HepG2 (cell line): ENCODE measurements around the gene ACAP3. TPM values are rescaled to one million over a fixed set of nuclear protein-coding genes. Genes with fewer than 3 reads are reported as not detected.

ENCODE experiments used
- ATAC-seq: fragments of 200-7000 bp; cut with Tn5 transposase; 3 replicates; pipeline ENCODE4 v1.9.1; 2020; ENCODE audit warnings: mild to moderate bottlenecking, moderate library complexity
- BruUV-seq: library from RNA; stranded (reverse); fragments of 400-500 nt; replicated peaks from 2 replicates; lab custom pipeline; 2021; lab: Mats Ljungman, UMichigan
- CTCF ChIA-PET: fragments of 300-600 bp; formaldehyde crosslinking; extraction: SDS; loops from one replicate; lab custom pipeline; 2021; ENCODE audit warnings: low total read pairs, inconsistent platforms, low intra/inter-chr PET ratio; lab: Yijun Ruan, JAX
- POLR2A ChIA-PET: fragments of 350-600 bp; sonication (Branson Sonifier 250); formaldehyde crosslinking; loops from one replicate; lab custom pipeline; 2020; ENCODE audit warnings: antibody characterized with exemption, inconsistent platforms; lab: Yijun Ruan, JAX
- DNase-seq: peaks from one replicate; pipeline ENCODE4 v3.0.0-alpha.2; 2015; ENCODE audit warnings: low spot score
- FAIRE-seq: peaks from 3 replicates; lab custom pipeline; 2011; peaks lifted over from hg19 to GRCh38; lab: Jason Lieb, UNC
- H2AFZ ChIP-seq: one replicate; pipeline ENCODE4 v1.6.1; 2011; ENCODE audit warnings: low read length, inconsistent platforms
- H3K27ac ChIP-seq: fragments of 300-600 bp; 3 replicates; pipeline ENCODE4 v1.8.0; 2011; ENCODE audit warnings: mixed run types, mild to moderate bottlenecking, mixed read lengths, low read length, inconsistent platforms; ENCODE audit not compliant: insufficient read depth; ENCODE audit errors: extremely low read length
- H3K27me3 ChIP-seq, 2 experiments: fragments of 200-600 bp in 1 of 2; 2 replicates in 1 of 2; 3 replicates in 1 of 2; pipeline versions ENCODE4 v1.6.0 to v1.8.0; 2011; ENCODE audit warnings: low read length in 2 of 2, mild to moderate bottlenecking in 2 of 2, moderate library complexity in 2 of 2, inconsistent platforms in 1 of 2; ENCODE audit not compliant: insufficient read depth in 2 of 2, control insufficient read depth in 1 of 2
- H3K36me3 ChIP-seq, 2 experiments: fragments of 200-600 bp in 1 of 2; replicated peaks in 1 of 2; 2 replicates in 1 of 2; 3 replicates in 1 of 2; pipeline versions ENCODE4 v1.5.1 to v1.8.0; 2011; ENCODE audit warnings: low read length in 2 of 2, inconsistent platforms in 1 of 2; ENCODE audit not compliant: insufficient read depth in 2 of 2, control insufficient read depth in 1 of 2
- H3K4me1 ChIP-seq: 2 replicates; pipeline ENCODE4 v1.5.1; 2012; ENCODE audit warnings: low read length, inconsistent platforms; ENCODE audit not compliant: insufficient read depth
- H3K4me2 ChIP-seq: 2 replicates; pipeline ENCODE4 v1.6.0; 2011; ENCODE audit warnings: low read depth, low read length, inconsistent platforms
- H3K4me3 ChIP-seq, 3 experiments: fragments of 200-600 bp in 1 of 3; sonication (generic), shearing (Covaris generic) in 1 of 3; replicated peaks in 1 of 3; 2 replicates each; pipeline ENCODE4 v1.5.1; 2011 to 2016; ENCODE audit warnings: low read length in 3 of 3, inconsistent platforms in 2 of 3, low read depth in 2 of 3, mild to moderate bottlenecking in 2 of 3, control low read depth in 1 of 3, mixed read lengths in 1 of 3; ENCODE audit not compliant: insufficient read depth in 1 of 3
- H3K79me2 ChIP-seq: one replicate; pipeline ENCODE4 v1.6.1; 2011; ENCODE audit warnings: low read length, inconsistent platforms; ENCODE audit not compliant: insufficient read depth
- H3K9ac ChIP-seq: 2 replicates; pipeline ENCODE4 v1.6.0; 2011; ENCODE audit warnings: mild to moderate bottlenecking, low read depth, low read length, inconsistent platforms; ENCODE audit not compliant: insufficient read depth
- H3K9me3 ChIP-seq: 2 replicates; pipeline ENCODE4 v1.5.1; 2012; ENCODE audit warnings: mild to moderate bottlenecking, low read length
- H4K20me1 ChIP-seq: 2 replicates; pipeline ENCODE4 v1.6.0; 2011; ENCODE audit warnings: inconsistent platforms, mild to moderate bottlenecking, low read length, moderate library complexity; ENCODE audit not compliant: insufficient read depth
- MBD4 ChIP-seq: IDR thresholded peaks from 2 replicates; pipeline ENCODE4 v1.6.1; 2012; ENCODE audit warnings: low read length, inconsistent platforms, borderline replicate concordance
- RBFOX2 ChIP-seq: fragments of 200-400 bp; formaldehyde crosslinking; IDR thresholded peaks from 2 replicates; pipeline ENCODE4 v1.6.1; 2017; ENCODE audit warnings: low read depth, mild to moderate bottlenecking, low read length
- RBM22 ChIP-seq: fragments of 200-400 bp; formaldehyde crosslinking; optimal IDR thresholded peaks from 2 replicates; pipeline ENCODE3; 2017; ENCODE audit warnings: mild to moderate bottlenecking, low read length, moderate library complexity
- ZNF570 ChIP-seq: sonication (generic); formaldehyde crosslinking; IDR thresholded peaks from 2 replicates; pipeline ENCODE4 v1.4.0; 2020; ENCODE audit warnings: mild to moderate bottlenecking, missing genetic modification reagents, borderline replicate concordance
- WGBS: methylation state at CpG from one replicate; pipeline ENCODE4 v1.1.6; 2017; ENCODE audit warnings: low lambda C conversion rate; 5-methylcytosine and 5-hydroxymethylcytosine counted together
- in situ Hi-C: cut with HindIII; loops from 2 replicates; pipeline ENCODE4 v1.10.0; 2017; ENCODE audit warnings: low pct_unique_long_range_greater_than_20kb; ENCODE audit not compliant: extremely low pct_ligation_motif_present
- intact Hi-C: fragments of 100-400 bp; cut with micrococcal nuclease; formaldehyde crosslinking; loops from one replicate; pipeline ENCODE4 v1.10.0; 2022; ENCODE audit not compliant: unreplicated experiment
- polyA plus RNA-seq, 8 experiments: library from polyadenylated mRNA; depleted of rRNA in 3 of 8; stranded (reverse) in 7 of 8; unstranded in 1 of 8; fragments of >200 nt; fragmentation: Illumina TruSeq in 4 of 8; extraction: Trizol in 4 of 8; gene quantifications; 2 replicates each; pipeline versions ENCODE4 v1.2.1 to v1.2.3, GENCODE V29; 2011 to 2016; ENCODE audit warnings: low read depth in 4 of 8, missing spikeins in 1 of 8, mixed read lengths in 1 of 8; ENCODE audit not compliant: insufficient read depth in 1 of 8
- total RNA-seq, 5 experiments: library from RNA; depleted of rRNA; stranded (reverse); fragments of >200 nt; fragmentation: Illumina TruSeq; extraction: Trizol; gene quantifications; 2 replicates each; pipeline ENCODE4 v1.2.3, GENCODE V29; 2016; ENCODE audit warnings: low read depth in 1 of 5

ACAP3 gene
- total and polyA plus RNA-seq, 2 of the 13 experiments (the other 11 are each of a cell fraction or from before 2014, with no cell fraction given): 29.4 to 50.8 TPM

- Histone ChIP-seq H3K4me3 (no peak overlapping the region), H3K4me1 (peaks cover 37% of the 10 kb centered on the region), H3K4me2 (no peak overlapping the region), H3K27me3 (no peaks in the 10 kb centered on the region), H4K20me1 (peaks cover 22% of the 10 kb centered on the region; the same call in 1 of the 2 replicates), H3K27ac (no peak overlapping the region), H3K79me2 (peaks cover 32% of the 10 kb centered on the region), H2AFZ (no peak overlapping the region), H3K36me3 (peaks cover 13 to 26% of the 10 kb centered on the region in 2 experiments), H3K9me3 (no peaks in the 10 kb centered on the region), H3K9ac (no peak overlapping the region)
- in situ Hi-C loops (no loop called here), intact Hi-C loops (no loop called here)
- FAIRE-seq (no peak), ATAC-seq (no peak), DNase-seq (no peak)
- ChIA-PET POLR2A (no interaction called here), CTCF (no interaction called here)
- 100% methylated on average over 13 of the region's 28 CpGs for WGBS
- TF ChIP-seq MBD4 (no peak), RBFOX2 (peak; percentile 60; the same call in 1 of the 2 replicates)
- BruUV-seq: no TSS peak
Observed at GRCh38 chr1:1342061-1342562, 34.4 kb upstream of the ACAP3 start.

GRCh38 chr1:1341549-1342021 lies 33.9 kb upstream of the ACAP3 start:
- Histone ChIP-seq H3K27ac (no peak overlapping the region), H3K27me3 (no peaks in the 10 kb centered on the region), H3K36me3 (peaks cover 13 to 26% of the 10 kb centered on the region in 2 experiments), H2AFZ (no peak overlapping the region), H3K4me2 (no peak overlapping the region), H3K4me1 (peaks cover 32% of the 10 kb centered on the region)
- ChIA-PET CTCF (no interaction called here), POLR2A (no interaction called here)
- FAIRE-seq: no peak
- no peak for ATAC-seq
- TF ChIP-seq ZNF570 (CRISPR knock-in tag): no peak
- TF ChIP-seq RBM22: peak; percentile 23
- TF ChIP-seq, all 625 proteins: peak for 1
- in situ Hi-C loops: no loop called here
- H3K79me2 ChIP-seq: peaks cover 27% of the 10 kb centered on the region
- WGBS: 100% methylated on average over 6 of the region's 17 CpGs
- BruUV-seq: no TSS peak
- H3K9ac ChIP-seq: no peak overlapping the region
- H3K9me3 ChIP-seq: no peaks in the 10 kb centered on the region
- no peak overlapping the region for H3K4me3 ChIP-seq
- peaks cover 18% of the 10 kb centered on the region; the same call in 1 of the 2 replicates for H4K20me1 ChIP-seq
- intact Hi-C loops: no loop called here
- no peak for DNase-seq
